ENCODE results near the gene CDK3. TPM values are rescaled to one million over a fixed set of nuclear protein-coding genes. Genes with fewer than 3 reads are reported as not detected.

The CDK3 gene
- total RNA-seq, 1 experiment from 2014 or later: 9.8 TPM

DNA sequence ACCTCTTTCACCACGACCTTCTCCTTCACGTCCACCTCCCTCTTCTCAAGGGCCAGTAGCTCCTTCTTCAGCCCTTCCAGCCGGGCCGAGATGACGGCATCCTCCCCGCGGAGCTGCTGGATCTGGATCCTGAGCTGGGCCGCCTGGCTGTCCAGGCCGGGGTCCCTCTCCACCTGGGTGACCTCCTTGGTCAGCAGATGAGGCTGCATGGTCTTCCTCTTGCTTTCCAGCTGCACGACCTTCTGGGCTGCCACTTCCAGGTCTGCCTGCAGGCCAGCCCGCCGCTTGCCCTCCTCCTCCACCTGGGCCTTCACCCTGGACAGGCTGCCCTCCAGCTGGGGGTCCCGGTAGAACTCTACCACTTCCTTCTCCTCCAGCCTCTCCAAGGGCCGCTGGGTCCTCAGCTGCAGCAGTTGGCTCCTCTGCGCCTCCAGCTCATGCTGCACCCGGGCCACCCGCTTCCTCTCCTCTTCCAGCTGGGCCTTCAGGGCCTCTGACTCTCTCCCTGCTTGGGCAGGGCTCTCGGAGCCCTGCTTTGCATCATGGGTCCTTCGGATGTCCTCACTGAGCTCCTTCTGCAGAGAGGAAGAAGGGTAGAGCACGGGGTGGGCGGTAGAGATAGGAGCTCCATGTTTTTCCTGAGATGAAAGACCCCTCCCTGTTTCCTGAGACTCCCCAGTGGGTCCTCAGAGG lies 9.5 kb downstream of the CDK3 start:
- H3K27ac Mint-ChIP-seq (ENCODE audit: unreplicated experiment): peak overlapping the region; percentile 34
- DNase-seq: no peak
- H3K4me1 Mint-ChIP-seq (ENCODE audit: low read depth, unreplicated experiment): peaks cover 9% of the 10 kb centered on the region
- H3K36me3 Mint-ChIP-seq (ENCODE audit: insufficient read depth, unreplicated experiment): peaks cover 68% of the 10 kb centered on the region
- H3K27me3 Mint-ChIP-seq (ENCODE audit: unreplicated experiment): no peaks in the 10 kb centered on the region
- no peaks in the 10 kb centered on the region for H3K9me3 Mint-ChIP-seq (ENCODE audit: low read depth, unreplicated experiment)
- peak overlapping the region; percentile 44 for H3K4me3 Mint-ChIP-seq (ENCODE audit: low read depth, unreplicated experiment)
- intact Hi-C loops (cut with micrococcal nuclease; ENCODE audit: unreplicated experiment): no loop called here
- BruUV-seq (replicated peaks): no TSS peak
- TF ChIP-seq, protein P1, sequence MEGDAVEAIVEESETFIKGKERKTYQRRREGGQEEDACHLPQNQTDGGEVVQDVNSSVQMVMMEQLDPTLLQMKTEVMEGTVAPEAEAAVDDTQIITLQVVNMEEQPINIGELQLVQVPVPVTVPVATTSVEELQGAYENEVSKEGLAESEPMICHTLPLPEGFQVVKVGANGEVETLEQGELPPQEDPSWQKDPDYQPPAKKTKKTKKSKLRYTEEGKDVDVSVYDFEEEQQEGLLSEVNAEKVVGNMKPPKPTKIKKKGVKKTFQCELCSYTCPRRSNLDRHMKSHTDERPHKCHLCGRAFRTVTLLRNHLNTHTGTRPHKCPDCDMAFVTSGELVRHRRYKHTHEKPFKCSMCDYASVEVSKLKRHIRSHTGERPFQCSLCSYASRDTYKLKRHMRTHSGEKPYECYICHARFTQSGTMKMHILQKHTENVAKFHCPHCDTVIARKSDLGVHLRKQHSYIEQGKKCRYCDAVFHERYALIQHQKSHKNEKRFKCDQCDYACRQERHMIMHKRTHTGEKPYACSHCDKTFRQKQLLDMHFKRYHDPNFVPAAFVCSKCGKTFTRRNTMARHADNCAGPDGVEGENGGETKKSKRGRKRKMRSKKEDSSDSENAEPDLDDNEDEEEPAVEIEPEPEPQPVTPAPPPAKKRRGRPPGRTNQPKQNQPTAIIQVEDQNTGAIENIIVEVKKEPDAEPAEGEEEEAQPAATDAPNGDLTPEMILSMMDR (IDR thresholded peaks at IDR 0.05; ENCODE audit: unreplicated experiment): no peak
- CTCF ChIA-PET: interaction anchor here (1.3 kb wide), 1 partner anchor 41 kb away, joined by 4 read pairs; no protein-coding TSS in a partner anchor

DNA sequence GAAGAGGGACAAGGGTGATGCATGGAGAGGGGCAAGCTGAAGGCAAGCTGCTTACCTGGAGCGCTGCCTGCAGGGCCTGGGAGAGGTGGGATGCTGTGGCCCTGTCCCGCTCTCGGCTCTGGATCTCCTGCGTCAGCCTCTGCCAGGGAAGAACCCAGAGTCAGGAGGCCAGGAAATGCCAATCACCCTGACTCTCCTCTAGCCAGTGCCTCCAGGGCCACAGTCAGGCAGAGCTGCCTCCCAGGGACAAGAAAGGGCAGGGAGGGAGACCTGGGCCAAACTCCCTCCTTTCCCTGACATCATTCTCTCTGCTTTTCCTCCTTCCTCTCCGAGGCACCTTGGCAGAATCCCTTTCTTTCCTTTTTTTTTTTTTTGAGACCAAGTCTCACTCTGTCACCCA lies 11.3 kb downstream of the CDK3 start:
- peaks cover 55% of the 10 kb centered on the region for H3K36me3 Mint-ChIP-seq (ENCODE audit: insufficient read depth, unreplicated experiment)
- no peaks in the 10 kb centered on the region for H3K27me3 Mint-ChIP-seq (ENCODE audit: unreplicated experiment)
- TF ChIP-seq, protein P1 (IDR thresholded peaks at IDR 0.05; ENCODE audit: unreplicated experiment): no peak
- CTCF ChIA-PET: interaction anchor here (0.5 to 1.1 kb wide), 2 partner anchors 104 to 336 kb away, joined by 4 read pairs; no protein-coding TSS in a partner anchor
- DNase-seq: no peak
- no peak overlapping the region for H3K4me3 Mint-ChIP-seq (ENCODE audit: low read depth, unreplicated experiment)
- BruUV-seq (replicated peaks): no TSS peak
- no peaks in the 10 kb centered on the region for H3K4me1 Mint-ChIP-seq (ENCODE audit: low read depth, unreplicated experiment)
- no peaks in the 10 kb centered on the region for H3K9me3 Mint-ChIP-seq (ENCODE audit: low read depth, unreplicated experiment)
- intact Hi-C loops (cut with micrococcal nuclease; ENCODE audit: unreplicated experiment): no loop called here
- no peak overlapping the region for H3K27ac Mint-ChIP-seq (ENCODE audit: unreplicated experiment)

DNA sequence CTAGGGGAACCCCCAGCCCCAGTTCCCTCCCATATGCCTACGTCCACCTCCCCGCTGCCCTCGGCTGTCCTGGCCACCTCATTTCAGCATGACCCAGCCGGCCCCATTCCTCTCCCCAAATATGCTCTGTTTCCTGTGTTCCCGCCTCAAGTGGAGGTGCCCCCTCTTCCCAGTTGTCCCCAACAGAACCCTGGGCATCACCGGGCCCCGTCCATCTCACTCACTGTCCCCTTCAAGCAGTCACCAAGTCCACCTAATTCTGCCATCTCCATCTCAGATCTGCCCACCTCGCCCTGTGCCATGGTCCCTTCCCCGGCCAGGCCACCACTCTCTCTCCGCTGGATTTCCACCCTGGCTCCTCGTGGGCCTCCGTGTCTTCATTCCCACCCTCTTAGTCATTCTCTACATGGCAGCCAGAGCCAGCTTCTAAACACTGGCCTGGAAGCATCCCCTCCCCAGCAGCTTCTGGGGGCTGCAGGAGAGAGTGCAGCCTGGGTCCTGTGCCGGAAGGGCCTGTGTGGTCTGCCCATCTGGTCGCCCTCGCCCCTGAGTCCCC lies 12.8 kb downstream of the CDK3 start:
- TF ChIP-seq, protein P1 (IDR thresholded peaks at IDR 0.05; ENCODE audit: unreplicated experiment): no peak
- H3K4me3 Mint-ChIP-seq (ENCODE audit: low read depth, unreplicated experiment): no peak overlapping the region
- peaks cover 61% of the 10 kb centered on the region for H3K36me3 Mint-ChIP-seq (ENCODE audit: insufficient read depth, unreplicated experiment)
- no peaks in the 10 kb centered on the region for H3K4me1 Mint-ChIP-seq (ENCODE audit: low read depth, unreplicated experiment)
- H3K9me3 Mint-ChIP-seq (ENCODE audit: low read depth, unreplicated experiment): no peaks in the 10 kb centered on the region
- H3K27ac Mint-ChIP-seq (ENCODE audit: unreplicated experiment): no peak overlapping the region
- BruUV-seq (replicated peaks): no TSS peak
- no peaks in the 10 kb centered on the region for H3K27me3 Mint-ChIP-seq (ENCODE audit: unreplicated experiment)
- CTCF ChIA-PET: interaction anchor here (1.0 to 1.7 kb wide), 6 partner anchors 10 to 168 kb away, joined by 3 to 14 read pairs (median 4); partner anchors contain the start of gene SRP68
- intact Hi-C loops (cut with micrococcal nuclease; ENCODE audit: unreplicated experiment): no loop called here
- no peak for DNase-seq

DNA sequence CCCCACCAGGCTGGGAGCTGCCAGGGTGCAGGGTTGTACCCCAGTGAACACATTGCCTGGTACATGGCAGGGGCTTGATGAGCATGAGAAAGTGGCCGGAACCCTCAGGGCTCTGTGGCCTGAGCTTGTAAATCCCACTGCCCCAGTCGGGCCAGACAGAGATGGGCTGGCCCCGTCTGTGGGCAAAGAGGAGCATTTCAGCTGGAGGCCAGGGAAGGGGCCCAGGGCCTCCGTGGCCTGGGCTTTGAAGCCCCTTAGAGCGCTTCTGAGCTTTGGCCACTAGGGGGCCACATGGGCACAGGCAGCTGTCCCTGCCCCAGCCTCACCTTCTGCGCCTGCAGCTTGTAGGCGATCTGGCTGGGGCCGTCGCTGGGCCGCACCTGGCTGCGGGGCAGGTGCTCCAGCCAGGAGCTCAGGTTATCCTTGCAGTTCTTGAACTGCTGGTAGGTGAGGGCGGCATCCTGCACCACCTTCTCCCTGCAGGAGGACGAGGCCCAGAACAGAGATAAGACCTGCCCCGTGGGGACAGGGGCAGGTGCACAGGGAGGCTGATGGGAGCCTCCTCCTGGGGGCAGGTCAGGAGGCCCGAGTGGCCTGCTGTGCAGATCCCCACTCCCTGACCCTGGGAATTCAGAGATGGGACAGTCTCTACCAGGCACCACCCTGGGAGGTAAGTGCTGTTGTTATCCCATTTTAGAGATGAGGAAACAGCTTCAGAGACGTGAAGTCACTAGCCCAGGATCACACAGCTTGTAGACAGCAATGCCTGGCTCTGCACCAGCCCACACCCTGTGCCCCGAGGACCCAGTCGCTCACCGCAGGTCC lies 13.7 kb downstream of the CDK3 start:
- DNase-seq: peak; percentile 82
- H3K27ac Mint-ChIP-seq (ENCODE audit: unreplicated experiment): no peak overlapping the region
- intact Hi-C loops (cut with micrococcal nuclease; ENCODE audit: unreplicated experiment): loop anchor here (1.0 kb wide), 1 partner anchor 43 kb away; no protein-coding TSS in a partner anchor
- no peaks in the 10 kb centered on the region for H3K27me3 Mint-ChIP-seq (ENCODE audit: unreplicated experiment)
- H3K4me3 Mint-ChIP-seq (ENCODE audit: low read depth, unreplicated experiment): no peak overlapping the region
- no peaks in the 10 kb centered on the region for H3K9me3 Mint-ChIP-seq (ENCODE audit: low read depth, unreplicated experiment)
- no peaks in the 10 kb centered on the region for H3K4me1 Mint-ChIP-seq (ENCODE audit: low read depth, unreplicated experiment)
- TF ChIP-seq, protein P1 (IDR thresholded peaks at IDR 0.05; ENCODE audit: unreplicated experiment): peak; percentile 97
- H3K36me3 Mint-ChIP-seq (ENCODE audit: insufficient read depth, unreplicated experiment): peaks cover 58% of the 10 kb centered on the region
- no TSS peak for BruUV-seq (replicated peaks)
- CTCF ChIA-PET: interaction anchor here (0.5 to 1.7 kb wide), 16 partner anchors 10 to 265 kb away, joined by 3 to 14 read pairs (median 4); partner anchors contain the start of genes CDK3, EXOC7, FBF1 and SRP68

All from Calu3 (cell line).